Measurements from ENCODE around the gene SERPINB6. TPM values are rescaled to one million over a fixed set of nuclear protein-coding genes. Genes with fewer than 3 reads are reported as not detected.

The SERPINB6 gene
- total and polyA plus RNA-seq, 9 of the 15 experiments (the other 6 are each of a cell fraction or from before 2014, with no cell fraction given): 86.6 to 211 (median 143) TPM

DNA sequence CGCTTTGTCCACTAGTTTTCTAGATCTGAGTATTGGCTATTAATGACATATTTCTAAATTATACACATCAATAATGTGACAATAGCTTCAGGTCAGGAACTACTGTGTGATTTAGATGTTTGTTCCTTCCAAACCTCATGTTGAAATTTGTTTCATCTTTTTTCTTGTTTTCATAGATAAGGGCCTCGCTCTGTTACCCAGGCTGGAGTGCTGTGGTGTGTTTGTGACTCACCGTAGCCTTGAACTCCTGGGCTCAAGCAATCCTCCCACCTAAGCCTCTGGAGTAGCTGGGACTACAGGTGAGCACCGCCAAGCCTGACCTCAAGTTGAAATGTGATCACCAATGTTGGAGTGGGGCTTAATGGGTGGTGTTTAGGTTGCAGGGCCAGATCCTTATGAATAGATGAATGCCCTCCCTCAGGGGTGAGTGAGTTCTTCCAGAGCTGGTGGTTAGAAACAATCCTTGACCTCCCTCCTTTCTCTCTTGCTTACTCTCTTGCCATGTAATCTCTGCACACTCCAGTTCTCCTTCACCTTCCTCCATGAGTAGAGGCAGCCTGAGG is 22.5 kb upstream of the SERPINB6 start (continued):
- TF ChIP-seq, protein P1, sequence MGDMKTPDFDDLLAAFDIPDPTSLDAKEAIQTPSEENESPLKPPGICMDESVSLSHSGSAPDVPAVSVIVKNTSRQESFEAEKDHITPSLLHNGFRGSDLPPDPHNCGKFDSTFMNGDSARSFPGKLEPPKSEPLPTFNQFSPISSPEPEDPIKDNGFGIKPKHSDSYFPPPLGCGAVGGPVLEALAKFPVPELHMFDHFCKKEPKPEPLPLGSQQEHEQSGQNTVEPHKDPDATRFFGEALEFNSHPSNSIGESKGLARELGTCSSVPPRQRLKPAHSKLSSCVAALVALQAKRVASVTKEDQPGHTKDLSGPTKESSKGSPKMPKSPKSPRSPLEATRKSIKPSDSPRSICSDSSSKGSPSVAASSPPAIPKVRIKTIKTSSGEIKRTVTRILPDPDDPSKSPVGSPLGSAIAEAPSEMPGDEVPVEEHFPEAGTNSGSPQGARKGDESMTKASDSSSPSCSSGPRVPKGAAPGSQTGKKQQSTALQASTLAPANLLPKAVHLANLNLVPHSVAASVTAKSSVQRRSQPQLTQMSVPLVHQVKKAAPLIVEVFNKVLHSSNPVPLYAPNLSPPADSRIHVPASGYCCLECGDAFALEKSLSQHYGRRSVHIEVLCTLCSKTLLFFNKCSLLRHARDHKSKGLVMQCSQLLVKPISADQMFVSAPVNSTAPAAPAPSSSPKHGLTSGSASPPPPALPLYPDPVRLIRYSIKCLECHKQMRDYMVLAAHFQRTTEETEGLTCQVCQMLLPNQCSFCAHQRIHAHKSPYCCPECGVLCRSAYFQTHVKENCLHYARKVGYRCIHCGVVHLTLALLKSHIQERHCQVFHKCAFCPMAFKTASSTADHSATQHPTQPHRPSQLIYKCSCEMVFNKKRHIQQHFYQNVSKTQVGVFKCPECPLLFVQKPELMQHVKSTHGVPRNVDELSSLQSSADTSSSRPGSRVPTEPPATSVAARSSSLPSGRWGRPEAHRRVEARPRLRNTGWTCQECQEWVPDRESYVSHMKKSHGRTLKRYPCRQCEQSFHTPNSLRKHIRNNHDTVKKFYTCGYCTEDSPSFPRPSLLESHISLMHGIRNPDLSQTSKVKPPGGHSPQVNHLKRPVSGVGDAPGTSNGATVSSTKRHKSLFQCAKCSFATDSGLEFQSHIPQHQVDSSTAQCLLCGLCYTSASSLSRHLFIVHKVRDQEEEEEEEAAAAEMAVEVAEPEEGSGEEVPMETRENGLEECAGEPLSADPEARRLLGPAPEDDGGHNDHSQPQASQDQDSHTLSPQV (IDR thresholded peaks at IDR 0.05): 0 out of 2 replicates have a peak, but pooled peaks have one; percentile 57
- TF ChIP-seq DPF2 (IDR thresholded peaks at IDR 0.05): peak; percentile 81
- TF ChIP-seq ZNF184 (CRISPR knock-in tag; IDR thresholded peaks at IDR 0.05): no peak
- no peak for TF ChIP-seq ZNF780A (CRISPR knock-in tag; IDR thresholded peaks at IDR 0.05)
- TF ChIP-seq, protein P2, sequence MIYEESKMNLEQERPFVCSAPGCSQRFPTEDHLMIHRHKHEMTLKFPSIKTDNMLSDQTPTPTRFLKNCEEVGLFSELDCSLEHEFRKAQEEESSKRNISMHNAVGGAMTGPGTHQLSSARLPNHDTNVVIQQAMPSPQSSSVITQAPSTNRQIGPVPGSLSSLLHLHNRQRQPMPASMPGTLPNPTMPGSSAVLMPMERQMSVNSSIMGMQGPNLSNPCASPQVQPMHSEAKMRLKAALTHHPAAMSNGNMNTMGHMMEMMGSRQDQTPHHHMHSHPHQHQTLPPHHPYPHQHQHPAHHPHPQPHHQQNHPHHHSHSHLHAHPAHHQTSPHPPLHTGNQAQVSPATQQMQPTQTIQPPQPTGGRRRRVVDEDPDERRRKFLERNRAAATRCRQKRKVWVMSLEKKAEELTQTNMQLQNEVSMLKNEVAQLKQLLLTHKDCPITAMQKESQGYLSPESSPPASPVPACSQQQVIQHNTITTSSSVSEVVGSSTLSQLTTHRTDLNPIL (CRISPR knock-in tag; IDR thresholded peaks at IDR 0.05): no peak
- TF ChIP-seq, protein P3, sequence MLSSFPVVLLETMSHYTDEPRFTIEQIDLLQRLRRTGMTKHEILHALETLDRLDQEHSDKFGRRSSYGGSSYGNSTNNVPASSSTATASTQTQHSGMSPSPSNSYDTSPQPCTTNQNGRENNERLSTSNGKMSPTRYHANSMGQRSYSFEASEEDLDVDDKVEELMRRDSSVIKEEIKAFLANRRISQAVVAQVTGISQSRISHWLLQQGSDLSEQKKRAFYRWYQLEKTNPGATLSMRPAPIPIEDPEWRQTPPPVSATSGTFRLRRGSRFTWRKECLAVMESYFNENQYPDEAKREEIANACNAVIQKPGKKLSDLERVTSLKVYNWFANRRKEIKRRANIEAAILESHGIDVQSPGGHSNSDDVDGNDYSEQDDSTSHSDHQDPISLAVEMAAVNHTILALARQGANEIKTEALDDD (IDR thresholded peaks at IDR 0.05): peak; percentile 67; the same call in 1 of the 2 replicates
- TF ChIP-seq, protein P4, sequence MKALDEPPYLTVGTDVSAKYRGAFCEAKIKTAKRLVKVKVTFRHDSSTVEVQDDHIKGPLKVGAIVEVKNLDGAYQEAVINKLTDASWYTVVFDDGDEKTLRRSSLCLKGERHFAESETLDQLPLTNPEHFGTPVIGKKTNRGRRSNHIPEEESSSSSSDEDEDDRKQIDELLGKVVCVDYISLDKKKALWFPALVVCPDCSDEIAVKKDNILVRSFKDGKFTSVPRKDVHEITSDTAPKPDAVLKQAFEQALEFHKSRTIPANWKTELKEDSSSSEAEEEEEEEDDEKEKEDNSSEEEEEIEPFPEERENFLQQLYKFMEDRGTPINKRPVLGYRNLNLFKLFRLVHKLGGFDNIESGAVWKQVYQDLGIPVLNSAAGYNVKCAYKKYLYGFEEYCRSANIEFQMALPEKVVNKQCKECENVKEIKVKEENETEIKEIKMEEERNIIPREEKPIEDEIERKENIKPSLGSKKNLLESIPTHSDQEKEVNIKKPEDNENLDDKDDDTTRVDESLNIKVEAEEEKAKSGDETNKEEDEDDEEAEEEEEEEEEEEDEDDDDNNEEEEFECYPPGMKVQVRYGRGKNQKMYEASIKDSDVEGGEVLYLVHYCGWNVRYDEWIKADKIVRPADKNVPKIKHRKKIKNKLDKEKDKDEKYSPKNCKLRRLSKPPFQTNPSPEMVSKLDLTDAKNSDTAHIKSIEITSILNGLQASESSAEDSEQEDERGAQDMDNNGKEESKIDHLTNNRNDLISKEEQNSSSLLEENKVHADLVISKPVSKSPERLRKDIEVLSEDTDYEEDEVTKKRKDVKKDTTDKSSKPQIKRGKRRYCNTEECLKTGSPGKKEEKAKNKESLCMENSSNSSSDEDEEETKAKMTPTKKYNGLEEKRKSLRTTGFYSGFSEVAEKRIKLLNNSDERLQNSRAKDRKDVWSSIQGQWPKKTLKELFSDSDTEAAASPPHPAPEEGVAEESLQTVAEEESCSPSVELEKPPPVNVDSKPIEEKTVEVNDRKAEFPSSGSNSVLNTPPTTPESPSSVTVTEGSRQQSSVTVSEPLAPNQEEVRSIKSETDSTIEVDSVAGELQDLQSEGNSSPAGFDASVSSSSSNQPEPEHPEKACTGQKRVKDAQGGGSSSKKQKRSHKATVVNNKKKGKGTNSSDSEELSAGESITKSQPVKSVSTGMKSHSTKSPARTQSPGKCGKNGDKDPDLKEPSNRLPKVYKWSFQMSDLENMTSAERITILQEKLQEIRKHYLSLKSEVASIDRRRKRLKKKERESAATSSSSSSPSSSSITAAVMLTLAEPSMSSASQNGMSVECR (CRISPR knock-in tag; IDR thresholded peaks at IDR 0.05): no peak
- TF ChIP-seq HDAC1 (IDR thresholded peaks at IDR 0.05): 0 out of 4 replicates have a peak, but pooled peaks of 1 of the 2 experiments have one; percentile 36
- TF ChIP-seq RCOR1 (IDR thresholded peaks at IDR 0.05; ENCODE audit: borderline replicate concordance in 1 of 2, low read depth in 2 of 2, low read length in 2 of 2): no peak
- TF ChIP-seq ARNT (IDR thresholded peaks at IDR 0.05): no peak
- TF ChIP-seq KLF16 (IDR thresholded peaks at IDR 0.05): no peak
- TF ChIP-seq, protein P5, sequence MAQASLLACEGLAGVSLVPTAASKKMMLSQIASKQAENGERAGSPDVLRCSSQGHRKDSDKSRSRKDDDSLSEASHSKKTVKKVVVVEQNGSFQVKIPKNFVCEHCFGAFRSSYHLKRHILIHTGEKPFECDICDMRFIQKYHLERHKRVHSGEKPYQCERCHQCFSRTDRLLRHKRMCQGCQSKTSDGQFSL (CRISPR knock-in tag; IDR thresholded peaks at IDR 0.05): no peak
- TF ChIP-seq, protein P5 (tag; IDR thresholded peaks at IDR 0.05): no peak
- TF ChIP-seq ZNF644 (tag; IDR thresholded peaks at IDR 0.05; ENCODE audit: low read depth): no peak
- TF ChIP-seq EGR1 (conservative IDR thresholded peaks at IDR 0.05): peak; percentile 27; the same call in 1 of the 2 replicates

Measured in K562 (cell line).